ENCODE data around the gene CACNA1C. TPM values are rescaled to one million over a fixed set of nuclear protein-coding genes. Genes with fewer than 3 reads are reported as not detected.

Gene CACNA1C
- total RNA-seq, 1 experiment from 2014 or later = 1.1 TPM

DNA sequence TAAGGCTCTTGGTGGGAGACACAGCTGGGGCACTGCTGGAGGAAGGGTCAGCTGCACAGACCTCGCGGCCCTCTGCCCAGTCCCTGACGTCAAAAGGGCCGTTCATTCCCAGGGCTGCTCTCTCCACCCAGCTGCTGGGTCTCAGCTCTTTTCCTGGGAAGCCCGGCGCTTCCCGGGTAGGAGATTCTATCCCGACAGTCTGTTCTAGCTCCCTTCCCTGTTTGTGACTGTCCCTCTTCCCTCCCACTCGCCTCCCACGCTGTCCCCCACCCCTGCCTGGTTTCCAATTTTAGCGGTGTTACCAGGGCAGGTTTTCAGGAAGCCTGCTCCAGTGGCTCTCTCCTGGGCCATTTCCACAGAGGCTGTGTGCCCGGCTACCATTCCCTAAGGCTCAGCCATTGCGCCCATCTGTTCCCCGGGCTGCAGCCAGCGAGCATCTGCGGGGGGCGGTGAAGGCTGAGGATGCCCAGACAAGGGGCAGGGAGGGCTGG is 186.6 kb downstream of the CACNA1C start:
- no peak for DNase-seq
- Histone ChIP-seq H2BK15ac (ENCODE audit: low read depth, low read length) (no peak overlapping the region), H3T11ph (ENCODE audit: low read length) (no peak overlapping the region), H4K91ac (ENCODE audit: insufficient read length, low read depth, low read length) (no peak overlapping the region), H3K9me3 (ENCODE audit: control insufficient read depth, low read depth, low read length) (no peaks in the 10 kb centered on the region), H3K79me2 (ENCODE audit: insufficient read depth, low read length) (no peaks in the 10 kb centered on the region), H2BK5ac (ENCODE audit: insufficient read length, low read length) (no peak overlapping the region), H3K4ac (ENCODE audit: low read depth, low read length) (no peak overlapping the region), H3K23me2 (ENCODE audit: insufficient read length, low read depth, low read length, poor library complexity, severe bottlenecking) (no peaks in the 10 kb centered on the region), H3K9ac (ENCODE audit: extremely low read depth, insufficient read length, low read length) (no peak overlapping the region), H3K4me2 (ENCODE audit: insufficient read depth, insufficient read length, low read length) (no peak overlapping the region), H2AK5ac (ENCODE audit: insufficient read length, low read length) (no peak overlapping the region), H4K5ac (ENCODE audit: insufficient read length, low read depth, low read length) (no peak overlapping the region), H3K23ac (ENCODE audit: insufficient read length, low read depth, low read length) (no peak overlapping the region), H2BK120ac (ENCODE audit: low read depth, low read length, poor library complexity, severe bottlenecking) (no peak overlapping the region), H3K4me1 (ENCODE audit: insufficient read depth, low read length) (peaks cover 4% of the 10 kb centered on the region; the same call in 1 of the 2 replicates), H3K27ac (ENCODE audit: insufficient read length, low read depth, low read length) (no peak overlapping the region), H2BK20ac (ENCODE audit: low read depth, low read length, poor library complexity, severe bottlenecking) (no peak overlapping the region), H3K14ac (ENCODE audit: insufficient read depth, low read length) (no peak overlapping the region; the same call in 1 of the 2 replicates), H3K56ac (ENCODE audit: insufficient read length, low read depth, low read length) (no peak overlapping the region), H4K20me1 (ENCODE audit: control insufficient read depth, insufficient read depth, insufficient read length) (no peaks in the 10 kb centered on the region), H3K18ac (ENCODE audit: insufficient read length, low read depth, low read length) (no peak overlapping the region), H2BK12ac (ENCODE audit: insufficient read length, low read depth, low read length) (no peak overlapping the region), H3K27me3 (ENCODE audit: insufficient read depth, low read length) (no peaks in the 10 kb centered on the region), H4K8ac (replicated peaks; ENCODE audit: insufficient read length, low read depth, low read length) (no peak overlapping the region), H3K79me1 (ENCODE audit: insufficient read depth, low read depth, low read length, poor library complexity, severe bottlenecking) (no peaks in the 10 kb centered on the region), H2AFZ (ENCODE audit: low read length) (no peak overlapping the region)
- H3K27me3 Mint-ChIP-seq (ENCODE audit: low read depth) = peaks cover 2% of the 10 kb centered on the region
- no peaks in the 10 kb centered on the region; a peak in 1 of 5 replicates for H3K9me3 Mint-ChIP-seq
- no peaks in the 10 kb centered on the region; a peak in 1 of 7 replicates for H3K36me3 Mint-ChIP-seq (ENCODE audit: insufficient read depth in 1 of 3, low read depth in 3 of 3)
- H3K27ac Mint-ChIP-seq = no peak overlapping the region
- TF ChIP-seq, protein P1, sequence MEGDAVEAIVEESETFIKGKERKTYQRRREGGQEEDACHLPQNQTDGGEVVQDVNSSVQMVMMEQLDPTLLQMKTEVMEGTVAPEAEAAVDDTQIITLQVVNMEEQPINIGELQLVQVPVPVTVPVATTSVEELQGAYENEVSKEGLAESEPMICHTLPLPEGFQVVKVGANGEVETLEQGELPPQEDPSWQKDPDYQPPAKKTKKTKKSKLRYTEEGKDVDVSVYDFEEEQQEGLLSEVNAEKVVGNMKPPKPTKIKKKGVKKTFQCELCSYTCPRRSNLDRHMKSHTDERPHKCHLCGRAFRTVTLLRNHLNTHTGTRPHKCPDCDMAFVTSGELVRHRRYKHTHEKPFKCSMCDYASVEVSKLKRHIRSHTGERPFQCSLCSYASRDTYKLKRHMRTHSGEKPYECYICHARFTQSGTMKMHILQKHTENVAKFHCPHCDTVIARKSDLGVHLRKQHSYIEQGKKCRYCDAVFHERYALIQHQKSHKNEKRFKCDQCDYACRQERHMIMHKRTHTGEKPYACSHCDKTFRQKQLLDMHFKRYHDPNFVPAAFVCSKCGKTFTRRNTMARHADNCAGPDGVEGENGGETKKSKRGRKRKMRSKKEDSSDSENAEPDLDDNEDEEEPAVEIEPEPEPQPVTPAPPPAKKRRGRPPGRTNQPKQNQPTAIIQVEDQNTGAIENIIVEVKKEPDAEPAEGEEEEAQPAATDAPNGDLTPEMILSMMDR (conservative IDR thresholded peaks at IDR 0.05) = no peak
- H3K4me1 Mint-ChIP-seq = peaks cover 26 to 31% of the 10 kb centered on the region in 2 experiments
- no peak overlapping the region for H3K4me3 Mint-ChIP-seq
- WGBS (ENCODE audit: extremely low coverage, insufficient read length, low lambda C conversion rate) = no CpG with 5 or more reads among the region's 17 CpGs

All from H9 (cell line).